GM18951 (cell line): ENCODE data around the gene PIK3C2G.
"Not testable (repeated sequence)": the region's sequence is repeated elsewhere in the genome, so short reads cannot be mapped to it uniquely, and the experiment has no call there.

ENCODE experiments used
- POLR2A ChIP-seq: IDR thresholded peaks from 4 replicates; pipeline ENCODE4 v1.6.1; 2011; ENCODE audit warnings: mild to moderate bottlenecking; ENCODE audit not compliant: insufficient read length, insufficient read depth; ENCODE audit errors: extremely low read depth
- in situ Hi-C: fragments of 300-500 bp; cut with MboI; formaldehyde crosslinking; loops from one replicate; pipeline ENCODE4 v1.12.0; 2022; ENCODE audit warnings: low sequenced_read_pairs, mixed read lengths, inconsistent platforms; ENCODE audit not compliant: unreplicated experiment

The PIK3C2G gene

DNA sequence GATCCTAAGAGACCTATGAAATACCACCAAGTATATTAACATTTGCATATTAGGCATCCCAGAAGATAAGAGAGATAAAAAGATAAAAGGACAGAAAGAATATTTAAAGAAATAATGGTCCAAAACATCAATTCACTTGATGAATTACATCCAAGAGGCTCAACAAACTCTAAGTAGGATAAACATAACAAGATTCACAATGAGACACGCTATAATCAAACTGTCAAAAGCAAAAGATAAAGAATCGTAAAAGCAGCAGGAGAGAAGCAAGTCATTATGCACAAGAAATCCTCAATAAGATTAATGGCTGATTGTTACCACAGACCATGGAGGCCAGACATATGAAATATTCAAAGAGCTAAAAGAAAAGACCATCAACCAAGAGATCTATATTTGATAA is 396.9 kb downstream of the PIK3C2G start:
- in situ Hi-C loops, result no loop called here
- no peak for TF ChIP-seq POLR2A

DNA sequence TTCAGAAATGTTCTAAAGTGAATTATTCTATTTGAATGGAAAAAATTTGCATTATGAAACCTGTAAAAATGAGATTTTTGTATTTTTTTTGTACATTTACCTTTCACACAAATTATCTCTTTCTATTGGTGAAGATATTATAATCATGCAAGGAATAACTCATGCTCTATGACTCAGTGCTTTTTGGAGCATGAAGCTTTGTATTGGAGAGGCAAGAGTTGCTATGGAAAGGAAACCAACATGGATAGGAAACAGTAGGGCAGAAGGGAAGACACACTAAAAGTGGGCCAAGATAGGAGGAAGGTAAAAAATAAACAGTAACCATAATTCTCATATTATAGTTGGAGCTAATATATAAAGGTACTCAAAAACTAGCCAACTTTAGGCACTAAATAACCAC is 397.5 kb downstream of the PIK3C2G start:
- TF ChIP-seq POLR2A, result no peak
- in situ Hi-C loops, result no loop called here

DNA sequence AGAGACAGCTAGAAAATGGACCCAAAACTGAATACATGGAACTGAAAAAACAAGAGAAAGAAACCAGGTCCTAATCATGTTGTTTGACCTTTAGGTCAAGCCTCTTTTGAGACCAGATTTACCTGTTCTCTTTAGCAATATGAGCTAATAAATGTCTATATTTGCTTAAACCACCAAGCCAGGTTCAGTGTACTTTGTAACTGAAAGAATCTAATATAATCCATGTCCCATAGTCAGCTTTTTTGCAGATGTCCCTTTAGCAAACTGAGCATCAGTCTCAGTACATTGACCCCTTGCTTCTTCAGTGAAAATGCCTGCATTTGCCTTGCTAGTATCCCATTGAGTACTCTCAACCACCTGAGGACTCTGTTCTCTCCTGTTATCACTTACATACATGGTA is 414.8 kb downstream of the PIK3C2G start:
- in situ Hi-C loops, result no loop called here

DNA sequence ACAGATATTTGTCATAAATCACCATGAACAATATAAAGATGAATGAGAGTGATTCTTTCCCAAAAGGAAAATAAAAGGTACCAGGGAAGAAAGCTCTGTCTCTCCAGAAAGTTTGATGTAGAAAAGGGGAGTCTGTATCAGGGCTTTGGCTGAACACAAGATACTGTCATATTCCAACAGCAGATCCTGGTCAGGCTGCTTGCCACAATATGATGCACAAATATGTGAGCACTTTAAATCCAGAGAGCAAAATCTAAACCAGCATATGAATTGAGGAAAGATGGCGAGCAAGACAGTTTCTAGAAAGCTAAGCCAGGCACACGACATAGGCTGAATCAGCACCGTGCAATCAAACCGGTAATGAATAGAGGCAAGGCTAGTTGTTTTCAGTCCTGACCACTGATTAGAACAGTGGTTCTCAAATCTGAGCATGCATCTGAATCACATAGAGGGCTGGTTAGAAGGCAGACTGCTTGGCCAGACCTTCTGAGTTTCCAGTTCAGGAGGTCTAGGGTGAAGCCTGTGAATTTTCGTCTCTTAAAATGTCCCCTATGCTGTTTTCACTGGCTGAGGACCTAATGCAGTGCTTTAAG is 415.8 kb downstream of the PIK3C2G start:
- no peak for TF ChIP-seq POLR2A
- in situ Hi-C loops, result no loop called here

More for the DNA sequence above, 414.8 kb downstream of the PIK3C2G start:
- TF ChIP-seq POLR2A, result no peak

DNA sequence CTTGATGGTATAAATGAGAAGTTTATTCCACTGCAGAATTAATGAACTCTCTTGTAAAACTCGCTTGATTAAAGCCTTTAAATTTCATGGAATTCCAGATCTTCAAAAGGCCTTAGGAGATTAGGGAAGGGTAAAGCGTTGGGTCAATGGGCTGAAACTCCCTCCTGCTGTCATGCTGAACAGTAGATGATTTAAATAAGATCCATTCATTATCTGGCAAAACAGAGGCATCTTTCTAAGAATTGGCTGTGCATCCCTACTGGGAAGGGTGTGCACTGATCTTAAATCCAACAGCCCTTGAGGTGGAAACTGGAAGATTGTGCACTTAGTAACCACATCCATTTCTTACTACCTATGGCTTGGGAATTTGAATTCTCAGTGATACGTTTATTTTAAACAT is 420.5 kb downstream of the PIK3C2G start:
- no peak for TF ChIP-seq POLR2A

GRCh38 chr12:18683327-18684013 is 422.2 kb downstream of the PIK3C2G start:
- no peak for TF ChIP-seq POLR2A
- in situ Hi-C loops, result no loop called here

More for the DNA sequence above, 420.5 kb downstream of the PIK3C2G start:
- in situ Hi-C loops, result no loop called here

GRCh38 chr12:18684430-18684829 is 423.1 kb downstream of the PIK3C2G start:
- no peak for TF ChIP-seq POLR2A
- in situ Hi-C loops, result no loop called here

GRCh38 chr12:18689771-18690170 is 428.5 kb downstream of the PIK3C2G start:
- TF ChIP-seq POLR2A, result no peak
- in situ Hi-C loops, result no loop called here

- in situ Hi-C loops, result no loop called here
- TF ChIP-seq POLR2A, result no peak
Observed at GRCh38 chr12:18690653-18691052, 429.3 kb downstream of the PIK3C2G start.

DNA sequence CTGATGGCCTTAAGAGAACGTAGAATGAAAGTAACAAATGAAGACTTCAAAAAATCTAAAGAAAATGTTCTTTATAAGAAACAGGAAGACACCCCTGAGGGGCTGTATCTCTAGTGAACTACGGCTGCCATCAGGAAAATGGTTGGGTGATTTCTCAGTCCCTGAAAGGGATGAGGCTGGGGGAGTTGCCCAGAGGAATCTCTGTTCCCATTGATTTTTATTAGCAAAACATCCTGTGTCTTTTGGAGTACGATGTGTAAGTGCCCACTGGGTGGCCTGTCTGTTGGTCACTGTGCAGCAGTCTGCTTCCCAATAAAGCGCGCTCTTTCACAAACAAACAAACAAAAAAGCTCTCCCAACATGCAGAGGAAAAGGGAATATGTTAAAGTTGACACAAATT is 432.7 kb downstream of the PIK3C2G start:
- in situ Hi-C loops, result not testable (repeated sequence)

GRCh38 chr12:18696971-18697602 is 435.8 kb downstream of the PIK3C2G start:
- no peak for TF ChIP-seq POLR2A
- in situ Hi-C loops, result no loop called here
